Hematopoietic multipotent progenitor cell (in vitro differentiated cells): ENCODE measurements around the gene TPX2. TPM values are rescaled to one million over a fixed set of nuclear protein-coding genes. Genes with fewer than 3 reads are reported as not detected.
"Not testable (repeated sequence)": the region's sequence is repeated elsewhere in the genome, so short reads cannot be mapped to it uniquely, and the experiment has no call there.

Experiments
- DNase-seq, 3 donors: peaks; one replicate each; pipeline ENCODE4 v3.0.0-alpha.2; 2011 to 2015; ENCODE audit warnings: low read depth in 2 of 3, low spot score in 2 of 3
- total RNA-seq: library from RNA; depleted of rRNA; stranded (reverse); fragments of >200 nt; gene quantifications from one replicate; pipeline ENCODE4 v1.2.3, GENCODE V29; 2012

Gene TPX2
- total RNA-seq, 1 donor: 5.1 TPM

DNA sequence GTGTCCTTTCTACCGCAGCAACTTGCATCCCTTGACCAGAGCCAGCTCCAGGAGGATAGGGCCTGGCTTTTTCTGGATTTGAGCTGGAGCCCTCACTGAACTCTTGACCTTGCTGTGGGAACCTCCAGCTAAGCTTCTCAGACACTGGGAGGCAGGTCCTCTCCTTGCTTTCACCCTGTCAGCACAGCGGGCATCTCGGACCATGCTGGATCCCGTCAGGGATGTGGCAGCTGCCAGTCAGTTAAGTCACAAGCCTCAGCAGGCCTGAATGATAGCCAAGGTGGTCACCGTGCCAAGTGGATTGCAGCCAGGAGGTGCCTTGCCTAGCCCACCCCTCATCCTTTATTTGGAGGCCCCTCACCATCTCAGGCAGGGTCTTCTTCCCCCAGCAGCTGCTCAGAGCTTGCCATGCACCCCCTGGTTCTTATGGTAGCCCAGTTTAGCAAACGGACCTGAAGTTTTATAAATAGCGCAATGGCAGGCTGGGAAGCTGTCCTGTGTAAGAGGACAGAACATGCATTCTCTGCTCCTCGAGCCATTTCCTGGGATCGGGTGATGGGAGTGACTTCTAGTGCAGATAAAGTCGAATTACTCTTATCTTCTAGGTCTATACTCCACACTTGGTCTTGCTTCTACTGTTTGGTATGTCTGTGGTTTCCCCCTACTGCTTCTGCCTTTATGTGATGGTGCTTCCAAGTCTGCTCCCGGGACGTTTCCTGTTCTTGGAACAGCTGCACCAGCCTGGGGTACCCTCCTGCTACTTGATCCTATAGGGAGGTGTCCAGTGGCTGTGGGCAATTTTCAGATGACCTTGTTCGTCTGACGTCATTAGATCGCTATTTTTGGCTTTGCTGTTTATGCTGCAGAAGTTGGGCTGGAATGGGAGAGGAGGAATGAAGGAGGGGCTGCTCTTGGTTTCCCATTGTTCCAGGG, 73.0 kb downstream of the TPX2 start:
- DNase-seq: no peak

DNA sequence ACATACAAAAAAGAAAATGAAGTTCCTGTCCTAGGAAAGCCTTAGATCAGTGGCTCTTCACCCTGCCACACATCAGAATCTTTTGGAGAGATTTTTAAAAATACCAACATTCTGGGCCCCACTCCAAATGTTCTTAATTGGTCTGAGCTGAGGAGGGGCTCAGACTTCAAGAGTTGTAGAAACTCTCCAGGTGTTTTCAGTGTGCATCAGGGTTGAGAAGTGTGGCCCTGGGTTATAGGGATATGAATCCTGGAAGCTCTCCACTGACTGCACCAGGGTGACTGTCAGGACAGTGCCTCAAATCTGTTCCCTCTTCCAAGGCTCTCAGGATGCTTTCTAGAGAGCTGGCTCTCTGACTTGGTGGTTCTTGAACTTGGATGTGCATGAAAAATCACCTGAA, 74.5 kb downstream of the TPX2 start:
- DNase-seq: no peak

DNA sequence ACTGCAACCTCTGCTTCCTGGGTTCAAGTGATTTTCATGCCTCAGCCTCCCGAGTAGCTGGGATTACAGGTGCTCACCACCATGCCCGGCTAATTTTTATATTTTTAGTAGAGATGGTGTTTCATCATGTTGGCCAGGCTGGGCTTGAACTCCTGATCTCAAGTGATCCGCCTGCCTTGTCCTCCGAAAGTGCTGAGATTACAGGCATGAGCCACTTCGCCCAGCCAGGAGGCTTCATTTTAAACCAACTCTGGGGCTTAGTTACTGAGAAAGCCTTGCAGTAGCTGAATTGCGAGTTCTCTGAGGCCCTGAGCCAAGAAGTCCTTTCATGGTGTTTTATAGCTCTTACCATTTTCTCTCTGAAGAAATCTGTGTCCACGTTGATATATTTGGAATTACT, 75.1 kb downstream of the TPX2 start:
- not testable (repeated sequence) for DNase-seq

DNA sequence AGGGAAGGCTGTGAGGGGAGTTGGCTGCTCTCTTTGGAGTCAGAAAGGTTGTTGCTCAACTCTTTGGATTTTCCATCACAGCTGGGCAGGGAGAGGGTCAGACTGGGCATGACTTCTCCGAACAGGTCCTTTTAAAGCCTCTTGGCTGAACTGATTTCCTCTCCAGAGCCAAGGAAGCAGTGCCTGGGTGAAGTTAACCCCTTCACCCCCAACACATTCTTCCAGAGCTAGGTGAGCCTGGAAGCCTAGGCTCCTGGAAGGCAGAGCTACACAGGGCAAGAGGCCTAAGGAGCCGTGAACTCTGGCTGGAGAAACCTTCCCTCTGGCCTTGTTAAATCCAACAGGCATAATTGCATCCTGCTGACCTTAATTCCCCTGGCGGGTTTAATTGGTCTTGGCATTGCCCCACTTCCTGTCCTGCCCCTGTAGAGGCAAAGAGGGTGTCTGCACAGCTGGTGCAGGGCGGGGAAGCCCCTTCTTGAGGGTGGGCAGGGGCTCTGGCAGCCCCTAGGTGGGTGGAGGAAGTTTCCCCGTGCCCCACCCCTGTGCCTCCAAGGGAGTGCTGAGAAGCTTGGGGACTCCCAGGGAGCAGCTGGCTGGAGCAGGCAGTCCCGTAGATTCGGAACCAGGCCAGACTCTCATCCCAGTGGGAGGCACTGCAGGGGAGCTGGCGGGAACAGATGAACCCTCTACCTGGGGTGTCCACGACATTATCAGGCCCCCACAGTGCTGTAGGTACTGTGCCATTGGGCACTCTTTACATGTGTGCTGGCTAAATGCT, 76.5 kb downstream of the TPX2 start:
- DNase-seq: no peak

DNA sequence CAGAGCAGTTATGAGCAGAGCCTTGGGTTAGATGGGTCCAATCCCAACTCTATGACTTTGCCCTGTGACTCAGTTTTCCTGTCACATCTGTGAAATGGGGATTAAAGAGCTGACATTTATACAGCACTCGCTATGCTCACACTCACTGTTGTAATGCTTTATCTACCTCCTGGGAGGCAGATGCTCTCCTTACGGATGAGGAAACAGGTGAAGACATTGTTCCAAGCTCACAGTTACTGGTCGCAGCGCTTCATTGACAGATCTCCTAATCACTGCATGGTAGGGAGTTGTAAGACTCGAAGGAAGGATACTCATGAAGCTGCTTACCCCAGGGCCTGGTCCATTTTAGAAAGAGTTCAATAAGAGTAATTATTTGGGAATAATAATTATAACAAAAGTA, 77.1 kb downstream of the TPX2 start:
- DNase-seq: no peak

DNA sequence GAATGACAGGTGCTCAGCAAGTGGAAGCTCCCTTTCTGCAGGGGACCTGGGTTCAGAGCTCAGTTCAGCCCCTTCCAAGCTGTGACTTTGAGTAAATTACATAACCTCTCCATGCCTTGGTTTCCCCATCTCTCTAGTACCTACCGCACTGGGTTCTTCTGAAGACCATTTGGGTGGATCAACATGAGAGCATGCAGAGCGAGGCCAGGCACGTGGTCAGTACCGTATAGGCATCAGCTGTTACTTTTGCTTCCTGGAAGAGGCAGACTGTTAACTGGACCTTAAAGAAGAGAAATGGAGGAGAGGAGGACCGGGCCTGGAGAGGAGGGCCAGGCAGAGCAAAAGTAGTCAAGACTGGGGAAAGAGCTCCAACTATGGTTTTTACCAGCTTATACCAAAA, 78.4 kb downstream of the TPX2 start:
- DNase-seq: no peak

DNA sequence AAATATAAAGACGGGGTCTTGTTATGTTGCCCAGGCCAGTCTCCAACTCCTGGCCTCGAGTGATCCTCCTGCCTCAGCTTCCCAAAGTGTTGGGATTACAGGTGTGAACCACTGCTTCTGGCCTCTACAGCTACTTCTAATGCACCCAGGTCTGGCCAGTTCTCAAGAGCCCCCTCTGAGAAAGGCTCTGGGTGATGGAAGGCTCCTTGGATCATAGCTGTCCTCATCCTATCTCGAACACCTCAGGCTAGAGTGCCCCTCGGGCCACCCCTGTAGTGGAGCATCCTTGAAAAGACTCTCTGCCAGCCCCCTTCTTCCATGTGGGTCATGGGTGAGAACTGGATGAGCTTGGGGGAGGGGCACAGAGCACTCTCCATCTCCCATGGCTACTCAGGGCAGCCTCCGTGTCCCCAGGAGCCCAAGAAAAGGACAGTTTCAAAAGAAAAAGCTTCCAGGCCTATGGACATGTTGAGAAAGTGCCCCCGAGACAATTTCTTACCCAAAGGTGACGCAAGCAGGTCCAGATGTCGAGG, 79.4 kb downstream of the TPX2 start:
- no peak for DNase-seq

DNA sequence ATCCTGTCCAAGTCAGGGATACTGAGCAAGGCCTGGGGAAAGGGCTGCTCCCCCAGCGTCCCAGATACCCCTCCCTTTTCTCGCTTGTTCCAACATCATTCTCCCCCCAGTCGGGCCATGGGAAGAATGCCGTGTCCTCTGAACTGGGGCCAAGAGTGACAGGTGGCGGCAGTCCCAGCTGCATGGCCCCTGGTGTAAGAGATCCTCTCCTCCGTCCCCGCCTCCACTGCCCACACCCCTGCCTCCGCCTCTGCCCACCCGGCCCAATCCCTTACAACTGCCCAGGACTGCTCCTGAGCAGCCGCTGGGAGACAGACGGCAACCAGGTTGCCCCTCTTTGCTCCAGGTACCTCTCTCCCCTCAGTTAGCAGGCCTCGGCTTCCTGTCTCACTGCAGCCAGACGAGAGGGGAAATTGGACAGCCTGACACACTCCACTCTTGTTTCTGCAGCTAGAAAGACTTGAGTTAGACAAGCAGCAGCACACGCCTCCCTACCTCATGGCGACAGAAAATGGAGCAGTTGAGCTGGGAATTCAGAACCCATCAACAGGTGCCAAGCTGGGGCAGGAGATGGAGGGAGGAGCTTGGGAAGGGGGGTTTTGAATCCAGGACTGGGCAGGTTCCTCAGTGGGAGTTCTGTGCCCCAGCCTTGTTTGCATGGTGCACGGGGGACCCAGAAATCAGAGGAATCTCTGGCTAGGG, 80.1 kb downstream of the TPX2 start, which contains the start of gene MYLK2:
Gene MYLK2, plus strand, starts transcription at position 274 of the 702 bp plus-strand sequence. Its CDS starts 225 bp downstream, at position 499.
- DNase-seq: no peak

DNA sequence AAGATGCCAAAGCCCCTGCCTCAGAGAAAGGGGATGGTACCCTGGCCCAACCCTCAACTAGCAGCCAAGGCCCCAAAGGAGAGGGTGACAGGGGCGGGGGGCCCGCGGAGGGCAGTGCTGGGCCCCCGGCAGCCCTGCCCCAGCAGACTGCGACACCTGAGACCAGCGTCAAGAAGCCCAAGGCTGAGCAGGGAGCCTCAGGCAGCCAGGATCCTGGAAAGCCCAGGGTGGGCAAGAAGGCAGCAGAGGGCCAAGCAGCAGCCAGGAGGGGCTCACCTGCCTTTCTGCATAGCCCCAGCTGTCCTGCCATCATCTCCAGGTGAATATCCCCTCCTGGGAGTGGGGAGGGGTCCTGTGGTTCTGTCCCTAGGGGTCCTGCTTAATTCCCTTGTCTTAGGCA, 81.1 kb downstream of the TPX2 start:
- no peak for DNase-seq

DNA sequence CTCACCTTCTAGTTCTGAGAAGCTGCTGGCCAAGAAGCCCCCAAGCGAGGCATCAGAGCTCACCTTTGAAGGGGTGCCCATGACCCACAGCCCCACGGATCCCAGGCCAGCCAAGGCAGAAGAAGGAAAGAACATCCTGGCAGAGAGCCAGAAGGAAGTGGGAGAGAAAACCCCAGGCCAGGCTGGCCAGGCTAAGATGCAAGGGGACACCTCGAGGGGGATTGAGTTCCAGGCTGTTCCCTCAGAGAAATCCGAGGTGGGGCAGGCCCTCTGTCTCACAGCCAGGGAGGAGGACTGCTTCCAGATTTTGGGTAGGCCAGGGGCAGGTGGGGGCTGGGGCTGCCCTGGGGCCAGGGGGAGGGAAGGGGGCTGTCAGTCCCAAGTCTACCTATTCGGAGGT, 82.3 kb downstream of the TPX2 start:
- DNase-seq: no peak

DNA sequence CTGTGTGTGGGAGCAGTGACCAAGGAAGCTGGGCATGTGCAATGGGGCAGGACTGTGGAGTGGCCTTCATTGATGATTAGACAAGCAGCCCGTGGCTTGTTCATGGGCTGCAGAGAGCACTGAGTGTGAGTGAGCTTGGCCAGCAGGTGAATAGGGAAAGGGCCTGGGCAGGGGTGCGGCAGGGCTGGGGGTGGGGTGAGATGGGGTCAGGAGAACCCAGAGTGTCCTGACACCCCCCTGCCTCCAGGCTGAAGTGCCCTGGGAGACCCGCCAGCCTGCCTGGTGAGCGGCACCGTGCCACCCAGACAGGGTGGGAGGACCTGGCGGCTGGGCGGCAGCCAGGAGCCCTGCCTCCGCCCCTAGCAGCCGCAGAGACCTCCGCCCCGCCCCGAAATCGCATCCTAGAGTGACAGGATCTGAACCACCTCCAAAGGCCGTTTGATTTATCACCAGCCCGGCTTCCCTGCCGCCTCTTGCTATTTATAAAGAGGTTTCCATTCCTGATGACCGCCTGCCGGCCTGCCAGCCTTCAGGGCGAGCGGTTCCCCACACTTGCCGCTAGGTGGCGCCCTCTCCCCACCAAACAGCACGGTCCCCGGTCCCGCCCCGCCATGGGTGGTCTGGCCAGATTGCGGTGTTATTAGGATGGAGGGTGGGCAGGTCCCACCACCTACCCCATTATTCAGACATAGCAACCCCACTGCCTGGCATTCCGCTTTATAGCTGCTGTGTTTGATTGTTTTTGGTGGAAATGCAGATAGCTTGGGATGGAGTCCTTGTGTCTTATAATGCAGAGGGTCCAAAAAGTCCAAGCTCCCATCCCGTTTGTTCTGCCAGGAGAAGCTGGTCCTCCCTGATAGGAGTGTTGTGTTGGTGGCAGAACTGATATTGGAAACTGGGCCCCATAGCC, 83.6 kb downstream of the TPX2 start:
- peak; percentile 61 to 81 (median 75) for DNase-seq

DNA sequence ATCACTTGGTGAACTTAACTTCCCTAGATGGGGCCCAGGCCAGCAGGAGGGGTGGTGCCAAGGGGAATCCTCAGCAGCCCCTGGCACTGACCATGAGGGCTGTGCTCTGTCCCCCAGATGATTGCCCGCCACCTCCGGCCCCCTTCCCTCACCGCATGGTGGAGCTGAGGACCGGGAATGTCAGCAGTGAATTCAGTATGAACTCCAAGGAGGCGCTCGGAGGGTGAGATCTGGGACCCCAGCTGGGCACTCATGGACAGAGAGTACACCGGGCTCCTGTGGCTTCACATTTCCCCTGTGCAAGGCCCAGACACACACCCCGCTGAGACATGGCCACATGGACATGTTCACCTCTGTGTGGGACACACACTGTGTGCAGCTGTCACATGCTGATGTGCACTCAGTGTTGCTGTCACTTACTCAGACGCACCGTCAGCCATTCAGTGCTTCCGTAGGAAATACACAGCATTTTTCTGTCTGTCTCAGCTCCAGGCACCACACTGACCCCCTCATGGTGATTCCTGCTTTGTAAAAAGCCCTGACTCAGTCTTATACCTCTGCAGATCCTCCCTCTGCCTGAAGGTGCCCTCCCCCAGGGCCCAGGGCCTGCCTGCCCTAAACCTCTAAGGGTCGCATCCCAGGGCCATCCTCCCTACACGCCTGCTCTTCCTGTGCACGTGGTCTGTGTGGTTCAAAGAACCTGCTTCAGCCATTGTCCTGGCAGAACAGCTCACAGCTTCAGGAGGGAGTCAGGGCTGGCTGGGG, 84.5 kb downstream of the TPX2 start:
- DNase-seq: no peak

DNA sequence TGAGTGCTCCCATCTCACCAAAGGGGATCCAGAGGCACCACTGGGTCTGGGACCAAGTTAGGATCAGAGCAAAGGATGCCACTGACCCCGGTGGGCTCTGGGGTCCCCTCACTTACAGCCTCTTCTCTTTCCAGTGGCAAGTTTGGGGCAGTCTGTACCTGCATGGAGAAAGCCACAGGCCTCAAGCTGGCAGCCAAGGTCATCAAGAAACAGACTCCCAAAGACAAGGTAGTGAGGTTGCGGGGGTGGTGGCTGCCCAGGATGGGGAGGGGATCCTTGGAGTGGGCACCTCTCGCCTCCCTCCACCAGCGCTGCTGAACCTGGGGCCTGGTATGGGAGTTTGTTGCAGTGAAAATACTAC, 85.0 kb downstream of the TPX2 start:
- DNase-seq: no peak

DNA sequence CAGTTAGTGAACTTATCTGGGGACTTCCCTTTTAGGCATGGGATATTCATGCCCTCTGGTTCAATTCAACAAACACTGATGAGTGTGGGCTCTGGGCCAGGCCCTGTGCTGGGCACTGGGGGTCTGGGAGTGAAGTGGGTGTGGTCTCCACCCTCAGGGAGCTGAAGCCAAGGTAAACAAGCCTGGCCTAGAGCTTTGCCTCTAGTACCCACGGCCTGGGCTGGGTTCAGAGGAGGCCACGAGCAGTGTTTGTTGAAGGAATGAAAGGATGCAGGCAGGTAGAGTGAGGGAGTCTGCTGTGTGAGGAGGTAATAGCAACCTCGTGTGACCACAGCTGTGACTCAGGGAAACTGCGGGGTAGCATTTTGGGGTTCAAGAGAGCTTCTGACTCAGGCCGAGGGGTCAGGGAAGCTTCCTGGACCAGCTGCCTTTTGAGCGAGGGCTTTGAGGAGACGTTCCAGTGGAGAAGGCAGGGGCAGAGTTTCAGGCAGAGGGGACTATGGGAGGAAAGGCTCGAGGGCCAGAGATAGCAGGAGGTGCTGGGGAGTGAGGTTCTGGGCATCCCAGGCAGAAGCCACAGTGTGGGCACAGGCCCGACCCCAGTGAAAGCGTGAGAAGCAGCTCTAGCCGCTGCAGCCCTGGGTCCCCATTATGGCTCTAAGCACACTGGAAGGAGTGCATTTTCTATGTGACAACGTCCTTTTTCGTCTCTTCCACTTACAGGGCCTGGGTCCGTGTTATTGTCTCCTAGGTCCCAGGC, 85.6 kb downstream of the TPX2 start:
- DNase-seq: no peak

DNA sequence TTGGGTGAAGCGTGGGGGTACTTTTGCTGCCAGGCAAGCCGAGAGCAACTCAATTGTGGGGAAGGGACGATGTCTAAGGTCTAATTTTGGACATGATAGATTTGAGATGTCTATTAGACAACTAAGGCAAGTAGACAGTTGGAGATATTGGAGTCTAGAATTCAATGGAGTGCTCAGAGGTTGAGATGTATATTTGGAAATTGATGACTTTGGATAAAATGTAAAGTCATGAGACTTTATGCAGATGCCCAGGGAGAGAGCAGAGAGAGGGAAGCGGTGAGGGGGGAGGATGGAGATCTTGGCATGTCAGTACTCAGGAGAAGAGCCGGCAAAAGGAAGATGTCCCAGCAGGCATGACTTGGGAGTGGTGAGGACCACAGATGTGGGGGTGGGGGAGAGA, 87.0 kb downstream of the TPX2 start:
- no peak for DNase-seq

DNA sequence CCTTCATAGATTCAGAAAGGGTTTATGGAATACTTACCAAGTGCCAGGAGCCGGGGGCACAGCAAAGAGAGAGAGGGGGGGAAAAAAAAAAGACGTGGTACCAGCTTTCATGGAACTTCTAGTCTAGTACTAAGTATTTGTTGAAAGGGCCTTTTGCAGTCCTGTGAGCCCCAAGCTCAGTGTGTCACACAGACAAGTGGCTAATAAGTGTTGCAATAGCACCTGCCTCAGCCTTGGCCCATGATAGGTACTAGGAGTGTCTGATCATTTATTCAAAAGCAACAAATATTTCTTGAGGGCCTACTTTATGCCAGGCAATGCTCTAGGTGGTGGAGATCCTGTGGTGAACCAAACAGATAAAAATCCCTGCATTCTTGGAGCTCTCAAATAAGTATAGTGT, 88.0 kb downstream of the TPX2 start:
- no peak for DNase-seq

DNA sequence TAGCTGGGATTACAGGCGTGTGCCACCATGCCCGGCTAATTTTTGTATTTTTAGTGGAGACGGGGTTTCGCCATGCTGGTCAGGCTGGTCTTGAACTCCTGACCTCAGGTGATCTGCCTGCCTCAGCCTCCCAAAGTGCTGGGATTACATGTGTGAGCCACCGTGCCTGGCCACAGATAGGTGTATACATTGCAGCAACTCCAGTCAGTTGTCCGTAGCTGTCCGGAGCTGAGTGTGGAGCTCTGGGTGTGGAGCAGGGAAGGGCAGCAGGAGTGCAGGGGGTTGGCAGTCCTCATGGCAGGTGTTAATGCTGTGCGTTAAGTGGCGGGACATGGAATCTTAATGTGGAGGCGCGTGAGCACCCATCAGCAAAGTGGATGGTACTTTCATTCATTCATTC, 88.9 kb downstream of the TPX2 start:
- not testable (repeated sequence) for DNase-seq

DNA sequence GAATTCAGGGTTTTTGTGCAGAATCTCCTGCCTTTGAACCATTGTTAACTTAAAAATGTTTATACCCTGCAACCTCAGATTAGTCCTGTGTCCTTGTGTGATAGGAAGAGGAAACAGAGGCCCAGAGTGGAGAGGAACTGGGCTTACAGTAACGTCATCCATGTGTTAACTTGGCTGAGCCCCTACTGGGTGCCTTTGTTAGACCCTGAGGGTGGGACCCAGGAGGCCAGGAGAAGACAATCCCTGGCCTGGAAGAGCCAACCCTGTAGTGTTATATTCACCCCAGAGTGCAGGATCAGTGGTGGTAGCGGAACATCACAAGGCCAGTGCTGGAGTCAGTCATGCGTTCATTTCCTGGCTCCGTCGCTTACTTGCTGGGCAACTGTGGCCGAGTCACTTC, 90.6 kb downstream of the TPX2 start:
- DNase-seq: no peak
